ENCODE measurements around the gene SPECC1L.
"Not testable (repeated sequence)": the region's sequence is repeated elsewhere in the genome, so short reads cannot be mapped to it uniquely, and the experiment has no call there.

The SPECC1L gene

DNA sequence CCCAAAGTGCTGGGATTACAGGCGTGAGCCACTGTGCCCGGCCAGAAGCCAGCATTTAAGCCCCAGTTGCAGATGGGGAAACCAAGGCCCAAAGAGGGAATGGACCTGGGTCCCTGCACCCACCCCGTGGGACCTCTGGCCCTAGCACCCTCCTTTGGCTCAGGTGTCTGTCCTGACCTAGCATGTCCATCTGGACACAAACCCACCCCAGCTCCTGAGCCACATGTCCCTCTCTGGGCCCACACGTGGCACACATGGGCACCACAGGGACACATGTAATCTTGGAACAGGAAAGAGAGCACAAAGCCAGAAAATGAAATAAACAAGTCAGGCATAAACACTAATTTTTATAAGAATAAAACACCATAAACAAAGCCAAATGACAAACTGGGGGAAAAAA, 35.3 kb upstream of the SPECC1L start:
- no peaks in the 10 kb centered on the region for H3K9me3 ChIP-seq (ENCODE audit: control insufficient read depth, insufficient read depth, low read depth, low read length)
- no peak overlapping the region for H3K4me3 ChIP-seq (ENCODE audit: low read depth, low read length)
- H3K4me1 ChIP-seq (ENCODE audit: control insufficient read depth, insufficient read depth, low read length): peaks cover 5% of the 10 kb centered on the region; the same call in 1 of the 2 replicates
- no peaks in the 10 kb centered on the region for H3K27me3 ChIP-seq (ENCODE audit: control insufficient read depth, insufficient read depth, low read length)
- H3K36me3 ChIP-seq (ENCODE audit: control insufficient read depth, insufficient read depth, low read length): no peaks in the 10 kb centered on the region
- no peak overlapping the region for H3K27ac ChIP-seq (ENCODE audit: low read depth, low read length)
- no peak overlapping the region for H3K9ac ChIP-seq (ENCODE audit: low read length)

DNA sequence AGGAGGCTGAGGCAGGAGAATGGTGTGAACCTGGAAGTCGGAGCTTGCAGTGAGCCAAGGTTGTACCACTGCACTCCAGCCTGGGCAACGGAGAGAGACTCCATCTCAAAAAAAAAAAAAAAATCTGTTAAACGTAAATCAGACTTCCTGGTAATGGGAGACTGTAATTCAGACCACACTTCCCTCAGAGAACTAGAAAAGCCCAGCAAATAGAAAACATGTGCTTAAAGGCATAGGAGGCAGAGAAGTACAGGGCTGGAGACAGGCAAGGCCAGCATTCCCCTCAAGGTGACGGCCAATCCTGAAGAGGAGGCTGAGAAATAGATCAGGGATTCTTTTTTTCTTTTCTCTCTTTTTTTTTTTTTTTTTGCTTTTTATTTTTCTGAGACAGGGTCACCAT, 34.0 kb upstream of the SPECC1L start:
- Histone ChIP-seq H3K4me3 (ENCODE audit: low read depth, low read length) (no peak overlapping the region), H3K9me3 (ENCODE audit: control insufficient read depth, insufficient read depth, low read depth, low read length) (no peaks in the 10 kb centered on the region), H3K27me3 (ENCODE audit: control insufficient read depth, insufficient read depth, low read length) (no peaks in the 10 kb centered on the region), H3K27ac (ENCODE audit: low read depth, low read length) (no peak overlapping the region), H3K9ac (ENCODE audit: low read length) (no peak overlapping the region), H3K4me1 (ENCODE audit: control insufficient read depth, insufficient read depth, low read length) (no peaks in the 10 kb centered on the region), H3K36me3 (ENCODE audit: control insufficient read depth, insufficient read depth, low read length) (no peaks in the 10 kb centered on the region)

DNA sequence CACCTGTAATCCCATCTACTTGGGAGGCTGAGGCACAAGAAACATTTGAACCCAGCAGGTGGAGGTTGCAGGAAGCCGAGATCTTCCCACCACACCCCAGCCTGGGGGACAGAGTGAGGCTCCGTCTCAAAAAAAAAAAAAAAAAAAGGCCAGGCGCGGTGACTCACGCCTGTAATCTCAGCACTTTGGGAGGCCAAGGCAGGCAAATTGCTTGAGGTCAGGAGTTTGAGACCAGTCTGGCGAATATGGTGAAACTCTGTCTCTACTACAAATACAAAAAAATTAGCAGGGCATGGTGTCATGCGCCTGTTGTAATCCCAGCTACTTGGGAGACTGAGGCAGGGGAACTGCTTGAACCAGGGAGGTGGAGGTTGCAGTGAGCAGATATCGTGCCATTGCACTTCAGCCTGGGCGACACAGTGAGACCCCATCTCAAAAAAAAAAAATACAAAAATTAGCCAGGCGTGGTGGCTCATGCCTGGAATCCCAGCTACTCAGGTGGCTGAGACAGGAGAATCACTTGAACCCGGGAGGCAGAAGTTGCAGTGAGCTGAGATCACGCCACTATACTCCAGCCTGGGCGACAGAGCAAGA, 32.4 kb upstream of the SPECC1L start:
- not testable (repeated sequence) for H3K9me3 ChIP-seq (ENCODE audit: control insufficient read depth, insufficient read depth, low read depth, low read length); H3K27ac ChIP-seq (ENCODE audit: low read depth, low read length); H3K27me3 ChIP-seq (ENCODE audit: control insufficient read depth, insufficient read depth, low read length); H3K36me3 ChIP-seq (ENCODE audit: control insufficient read depth, insufficient read depth, low read length); H3K4me3 ChIP-seq (ENCODE audit: low read depth, low read length); H3K4me1 ChIP-seq (ENCODE audit: control insufficient read depth, insufficient read depth, low read length); H3K9ac ChIP-seq (ENCODE audit: low read length)

DNA sequence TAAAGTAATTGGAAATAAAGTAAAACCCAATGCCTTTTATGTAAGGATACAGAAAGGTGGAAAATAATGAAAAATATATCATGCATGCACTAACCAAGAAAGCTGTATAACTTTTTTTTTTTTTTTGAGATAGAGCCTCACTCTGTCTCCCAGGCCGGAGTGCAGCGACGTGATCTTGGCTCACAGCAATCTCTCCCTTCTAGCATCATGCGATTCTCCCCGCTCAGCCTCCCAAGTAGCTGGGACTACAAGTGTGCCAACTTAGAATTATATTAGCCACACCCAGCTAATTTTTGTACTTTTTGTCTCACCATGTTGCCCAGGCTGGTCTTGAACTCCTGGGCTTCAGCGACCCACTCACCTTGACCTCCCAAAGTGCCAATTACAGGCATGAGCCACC, 30.2 kb upstream of the SPECC1L start:
- no peak overlapping the region for H3K9ac ChIP-seq (ENCODE audit: low read length)
- H3K4me1 ChIP-seq (ENCODE audit: control insufficient read depth, insufficient read depth, low read length): peaks cover 16% of the 10 kb centered on the region
- H3K9me3 ChIP-seq (ENCODE audit: control insufficient read depth, insufficient read depth, low read depth, low read length): no peaks in the 10 kb centered on the region
- H3K27ac ChIP-seq (ENCODE audit: low read depth, low read length): no peak overlapping the region
- no peaks in the 10 kb centered on the region for H3K36me3 ChIP-seq (ENCODE audit: control insufficient read depth, insufficient read depth, low read length)
- no peak overlapping the region for H3K4me3 ChIP-seq (ENCODE audit: low read depth, low read length)
- no peaks in the 10 kb centered on the region for H3K27me3 ChIP-seq (ENCODE audit: control insufficient read depth, insufficient read depth, low read length)

DNA sequence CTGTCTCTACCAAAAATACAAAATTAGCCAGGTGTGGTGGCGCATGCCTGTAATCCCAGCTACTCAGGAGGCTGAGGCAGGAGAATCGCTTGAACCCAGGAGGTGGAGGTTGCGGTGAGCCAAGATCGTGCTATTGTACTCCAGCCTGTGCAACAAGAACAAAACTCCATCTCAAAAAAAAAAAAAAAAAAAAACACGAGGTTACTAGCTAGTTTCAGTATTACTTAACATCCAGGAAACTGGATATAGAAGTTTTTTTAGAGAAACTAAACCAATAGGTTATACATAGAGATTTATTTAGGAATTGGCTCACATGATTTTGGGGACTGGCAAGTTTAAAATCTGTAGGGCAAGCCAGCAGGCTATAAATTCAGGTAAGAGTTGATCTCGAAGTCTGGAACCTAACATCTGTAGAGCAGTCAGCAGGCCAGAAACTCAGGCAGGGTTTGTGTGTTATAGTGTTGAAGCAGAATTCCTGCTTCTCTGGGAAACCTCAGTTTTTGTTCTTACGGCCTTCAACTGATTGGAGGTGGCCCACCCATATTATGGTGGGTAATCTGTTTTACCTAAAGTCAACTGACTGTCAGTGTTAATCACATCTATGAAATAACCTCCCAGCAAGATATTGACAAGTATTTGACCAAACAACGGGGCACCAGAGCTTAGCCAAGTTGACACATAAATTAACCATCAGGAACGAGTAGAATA, 29.5 kb upstream of the SPECC1L start:
- not testable (repeated sequence) for H3K27me3 ChIP-seq (ENCODE audit: control insufficient read depth, insufficient read depth, low read length); H3K27ac ChIP-seq (ENCODE audit: low read depth, low read length); H3K36me3 ChIP-seq (ENCODE audit: control insufficient read depth, insufficient read depth, low read length)

DNA sequence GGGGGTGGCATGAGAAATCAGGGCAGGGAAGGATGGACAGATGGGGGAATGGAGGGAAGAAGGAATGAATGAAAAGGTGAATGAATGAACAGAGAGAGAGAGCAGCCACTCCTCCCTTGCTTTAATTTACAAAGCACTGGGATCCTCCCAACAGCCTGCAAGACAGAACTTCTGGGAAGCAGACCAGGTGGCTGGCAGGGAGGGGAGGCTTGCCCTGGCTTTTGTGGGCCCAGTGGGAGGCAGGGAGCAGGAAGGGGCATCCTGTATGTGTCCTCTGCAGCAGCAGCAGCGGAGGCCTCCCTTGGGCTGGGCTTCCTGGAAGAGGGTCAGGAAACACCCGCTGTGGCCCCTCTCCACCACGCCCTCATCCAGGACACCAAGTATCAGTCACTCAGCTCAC, 27.2 kb upstream of the SPECC1L start:
- not testable (repeated sequence) for H3K9ac ChIP-seq (ENCODE audit: low read length); H3K27me3 ChIP-seq (ENCODE audit: control insufficient read depth, insufficient read depth, low read length); H3K27ac ChIP-seq (ENCODE audit: low read depth, low read length); H3K36me3 ChIP-seq (ENCODE audit: control insufficient read depth, insufficient read depth, low read length); H3K4me3 ChIP-seq (ENCODE audit: low read depth, low read length); H3K9me3 ChIP-seq (ENCODE audit: control insufficient read depth, insufficient read depth, low read depth, low read length)
- peaks cover 16% of the 10 kb centered on the region for H3K4me1 ChIP-seq (ENCODE audit: control insufficient read depth, insufficient read depth, low read length)

More for the DNA sequence above, 29.5 kb upstream of the SPECC1L start:
- not testable (repeated sequence) for H3K9ac ChIP-seq (ENCODE audit: low read length); H3K9me3 ChIP-seq (ENCODE audit: control insufficient read depth, insufficient read depth, low read depth, low read length); H3K4me3 ChIP-seq (ENCODE audit: low read depth, low read length)
- peaks cover 16% of the 10 kb centered on the region for H3K4me1 ChIP-seq (ENCODE audit: control insufficient read depth, insufficient read depth, low read length)

DNA sequence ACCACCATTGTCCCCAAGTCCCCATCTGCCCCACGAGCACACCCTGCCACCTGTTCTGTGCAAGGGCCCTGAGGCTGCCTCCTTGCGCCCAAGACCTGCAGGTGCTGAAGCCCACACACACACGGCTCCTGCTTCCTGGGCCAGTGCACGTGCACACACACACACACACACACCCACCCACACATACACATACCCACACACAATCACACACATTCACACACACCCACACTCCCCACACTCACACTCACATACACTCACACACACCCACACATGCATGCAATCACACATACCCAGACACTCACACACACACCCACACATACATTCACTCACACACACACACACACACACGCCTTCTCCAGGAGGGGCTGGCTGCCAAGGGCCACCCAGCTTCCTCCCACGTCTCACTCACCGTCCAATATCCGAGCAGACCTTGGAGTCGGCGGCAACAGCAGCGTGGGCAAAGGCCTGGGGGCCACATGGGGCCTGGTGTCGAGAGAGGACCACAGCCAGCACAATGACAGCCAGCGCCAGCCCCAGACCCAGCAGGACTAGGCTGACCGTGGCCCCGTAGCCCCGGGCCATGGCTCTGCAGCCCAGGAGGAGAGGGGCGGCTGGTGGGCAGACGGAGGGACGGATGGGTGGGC, 26.4 kb upstream of the SPECC1L start:
- Histone ChIP-seq H3K27ac (ENCODE audit: low read depth, low read length) (no peak overlapping the region), H3K36me3 (ENCODE audit: control insufficient read depth, insufficient read depth, low read length) (no peaks in the 10 kb centered on the region), H3K4me3 (ENCODE audit: low read depth, low read length) (no peak overlapping the region), H3K27me3 (ENCODE audit: control insufficient read depth, insufficient read depth, low read length) (no peaks in the 10 kb centered on the region), H3K9ac (ENCODE audit: low read length) (no peak overlapping the region), H3K4me1 (ENCODE audit: control insufficient read depth, insufficient read depth, low read length) (peaks cover 16% of the 10 kb centered on the region), H3K9me3 (ENCODE audit: control insufficient read depth, insufficient read depth, low read depth, low read length) (no peaks in the 10 kb centered on the region)

DNA sequence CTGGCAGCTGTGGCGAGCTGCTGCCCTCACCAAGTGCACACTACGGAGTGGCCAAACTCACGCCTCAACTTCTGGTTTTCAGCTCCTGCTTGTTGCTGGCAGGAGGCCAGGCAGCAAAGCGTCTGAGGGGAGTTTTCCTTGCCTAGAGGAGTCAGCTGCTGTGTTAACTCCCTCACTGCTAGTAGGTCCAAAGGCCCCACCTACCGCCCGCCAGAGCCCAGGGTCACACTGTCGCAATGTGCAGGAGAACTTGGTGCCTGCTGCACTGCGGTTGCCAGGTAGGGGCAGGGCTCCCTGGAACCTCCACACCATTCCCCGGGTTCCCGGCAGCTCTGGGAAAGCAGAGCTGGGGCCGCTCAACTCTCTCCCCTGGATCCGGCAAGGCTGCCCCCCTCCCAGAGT, 25.6 kb upstream of the SPECC1L start, which contains the start of gene GGT5:
Gene GGT5 (minus strand): TSS at position 53 of the 402 bp plus-strand sequence. CDS start 357 bp downstream, outside the sequence.
- peaks cover 16% of the 10 kb centered on the region for H3K4me1 ChIP-seq (ENCODE audit: control insufficient read depth, insufficient read depth, low read length)
- H3K4me3 ChIP-seq (ENCODE audit: low read depth, low read length); H3K27me3 ChIP-seq (ENCODE audit: control insufficient read depth, insufficient read depth, low read length); H3K27ac ChIP-seq (ENCODE audit: low read depth, low read length); H3K36me3 ChIP-seq (ENCODE audit: control insufficient read depth, insufficient read depth, low read length); H3K9me3 ChIP-seq (ENCODE audit: control insufficient read depth, insufficient read depth, low read depth, low read length); H3K9ac ChIP-seq (ENCODE audit: low read length): not testable (repeated sequence)

DNA sequence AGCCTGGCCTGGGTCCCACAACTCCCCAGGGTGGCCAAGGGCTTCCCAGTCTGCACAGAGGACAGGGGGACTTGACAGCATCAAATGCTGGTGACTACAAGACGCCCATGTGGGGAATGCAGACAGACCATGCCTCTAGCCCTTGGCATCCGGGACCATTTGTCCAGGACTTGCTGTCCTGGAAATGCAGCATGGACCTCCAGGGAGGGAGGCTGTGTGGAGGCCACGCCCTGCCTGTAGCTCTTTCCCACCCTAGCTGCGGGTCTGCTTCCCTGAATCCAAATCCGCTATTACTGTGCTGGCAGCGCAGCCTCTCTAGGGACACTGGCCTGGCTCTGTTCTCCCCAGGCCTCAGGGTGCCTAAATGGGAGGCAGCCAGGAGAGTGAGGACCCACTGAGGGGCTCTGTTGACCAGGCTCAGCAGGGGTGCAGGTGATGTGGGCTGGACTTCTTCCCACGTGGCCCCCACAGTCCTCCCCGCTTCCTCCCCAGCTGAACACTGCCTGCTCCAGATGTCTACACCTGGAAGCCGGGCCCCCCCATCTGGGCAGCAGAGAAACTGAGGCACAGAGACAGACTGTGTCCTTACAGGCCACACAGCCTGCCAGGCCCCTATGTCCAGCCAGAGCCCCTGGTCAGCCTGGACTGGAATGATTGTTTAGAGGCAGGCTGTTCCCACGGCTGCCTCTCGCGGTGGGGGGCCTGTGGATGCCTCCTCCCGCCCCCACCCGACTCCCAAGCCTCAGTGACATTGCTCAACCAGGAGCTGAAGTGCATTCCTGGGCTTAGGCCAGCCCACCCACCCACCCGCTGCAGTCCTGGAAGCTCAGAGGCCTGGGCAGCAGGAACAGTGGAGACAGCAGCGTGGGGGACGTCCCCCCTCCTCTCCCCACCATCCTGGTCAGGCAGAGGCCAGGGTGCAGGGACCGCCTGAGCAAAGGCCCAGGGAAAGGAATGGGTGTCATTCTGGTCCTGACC, 24.8 kb upstream of the SPECC1L start:
- H3K9ac ChIP-seq (ENCODE audit: low read length); H3K36me3 ChIP-seq (ENCODE audit: control insufficient read depth, insufficient read depth, low read length); H3K9me3 ChIP-seq (ENCODE audit: control insufficient read depth, insufficient read depth, low read depth, low read length); H3K27me3 ChIP-seq (ENCODE audit: control insufficient read depth, insufficient read depth, low read length); H3K4me3 ChIP-seq (ENCODE audit: low read depth, low read length); H3K27ac ChIP-seq (ENCODE audit: low read depth, low read length): not testable (repeated sequence)
- H3K4me1 ChIP-seq (ENCODE audit: control insufficient read depth, insufficient read depth, low read length): peaks cover 16% of the 10 kb centered on the region

DNA sequence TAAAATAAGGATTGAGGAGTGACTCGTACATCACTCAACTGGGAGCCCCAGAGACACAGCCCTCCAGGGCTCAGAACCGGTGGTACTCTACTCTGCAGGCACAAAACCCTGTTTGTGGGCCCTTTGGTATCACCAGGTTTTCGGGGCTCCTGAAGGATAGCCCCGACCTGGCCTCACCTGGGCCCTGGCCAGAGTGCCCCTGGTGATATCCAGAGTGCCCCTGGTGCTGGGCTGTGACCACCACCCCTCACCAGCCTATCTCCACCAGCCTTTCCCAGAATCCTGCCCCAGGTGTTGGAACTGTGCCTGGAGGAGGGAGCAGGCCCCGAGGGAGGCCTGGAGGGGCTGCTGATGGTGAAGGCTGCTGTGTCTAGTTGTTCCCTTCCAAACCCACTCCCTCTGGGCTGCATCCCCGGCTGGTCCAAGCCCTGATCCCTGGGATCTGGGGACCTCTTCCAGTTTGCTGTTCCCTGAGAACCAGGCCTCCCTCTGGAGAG, 23.6 kb upstream of the SPECC1L start:
- H3K27me3 ChIP-seq (ENCODE audit: control insufficient read depth, insufficient read depth, low read length): no peaks in the 10 kb centered on the region
- H3K4me1 ChIP-seq (ENCODE audit: control insufficient read depth, insufficient read depth, low read length): peaks cover 16% of the 10 kb centered on the region
- H3K27ac ChIP-seq (ENCODE audit: low read depth, low read length): no peak overlapping the region
- no peak overlapping the region for H3K9ac ChIP-seq (ENCODE audit: low read length)
- no peaks in the 10 kb centered on the region for H3K36me3 ChIP-seq (ENCODE audit: control insufficient read depth, insufficient read depth, low read length)
- no peaks in the 10 kb centered on the region for H3K9me3 ChIP-seq (ENCODE audit: control insufficient read depth, insufficient read depth, low read depth, low read length)
- no peak overlapping the region for H3K4me3 ChIP-seq (ENCODE audit: low read depth, low read length)

Measured in HUES6 (cell line).